ENCODE measurements around the gene TDRD9.

Gene TDRD9

GRCh38 chr14:104080376-104081260, 152.4 kb downstream of the TDRD9 start:
- no peak for TF ChIP-seq CTCF (IDR thresholded peaks at IDR 0.05; ENCODE audit: poor library complexity, severe bottlenecking)
- Histone ChIP-seq H3K27me3 (ENCODE audit: insufficient read depth, poor library complexity, severe bottlenecking) (peaks cover 6% of the 10 kb centered on the region), H3K9me3 (ENCODE audit: severe bottlenecking) (no peaks in the 10 kb centered on the region), H3K36me3 (ENCODE audit: low read depth) (no peaks in the 10 kb centered on the region), H3K27ac (ENCODE audit: poor library complexity, severe bottlenecking) (no peak overlapping the region), H3K4me3 (ENCODE audit: severe bottlenecking) (no peak overlapping the region), H3K4me1 (ENCODE audit: insufficient read depth, poor library complexity, severe bottlenecking) (no peaks in the 10 kb centered on the region)
- ATAC-seq (ENCODE audit: low read depth) (no peak), DNase-seq (ENCODE audit: low spot score) (no peak)

GRCh38 chr14:104081261-104081835, 153.1 kb downstream of the TDRD9 start:
- no peak overlapping the region for H3K4me3 ChIP-seq (ENCODE audit: severe bottlenecking)
- H3K27me3 ChIP-seq (ENCODE audit: insufficient read depth, poor library complexity, severe bottlenecking): peaks cover 14% of the 10 kb centered on the region
- no peaks in the 10 kb centered on the region for H3K9me3 ChIP-seq (ENCODE audit: severe bottlenecking)
- no peak for ATAC-seq (ENCODE audit: low read depth)
- no peak overlapping the region for H3K27ac ChIP-seq (ENCODE audit: poor library complexity, severe bottlenecking)
- H3K4me1 ChIP-seq (ENCODE audit: insufficient read depth, poor library complexity, severe bottlenecking): no peaks in the 10 kb centered on the region
- TF ChIP-seq CTCF (IDR thresholded peaks at IDR 0.05; ENCODE audit: poor library complexity, severe bottlenecking): no peak
- no peak for DNase-seq (ENCODE audit: low spot score)
- no peaks in the 10 kb centered on the region for H3K36me3 ChIP-seq (ENCODE audit: low read depth)

GRCh38 chr14:104081951-104082464, 153.8 kb downstream of the TDRD9 start:
- Histone ChIP-seq H3K27me3 (ENCODE audit: insufficient read depth, poor library complexity, severe bottlenecking) (peaks cover 14% of the 10 kb centered on the region), H3K4me3 (ENCODE audit: severe bottlenecking) (no peak overlapping the region), H3K27ac (ENCODE audit: poor library complexity, severe bottlenecking) (no peak overlapping the region), H3K36me3 (ENCODE audit: low read depth) (no peaks in the 10 kb centered on the region), H3K4me1 (ENCODE audit: insufficient read depth, poor library complexity, severe bottlenecking) (no peaks in the 10 kb centered on the region), H3K9me3 (ENCODE audit: severe bottlenecking) (no peaks in the 10 kb centered on the region)
- TF ChIP-seq CTCF (IDR thresholded peaks at IDR 0.05; ENCODE audit: poor library complexity, severe bottlenecking): no peak
- DNase-seq (ENCODE audit: low spot score) (no peak), ATAC-seq (ENCODE audit: low read depth) (no peak)

GRCh38 chr14:104082807-104083206, 154.6 kb downstream of the TDRD9 start:
- no peak for TF ChIP-seq CTCF (IDR thresholded peaks at IDR 0.05; ENCODE audit: poor library complexity, severe bottlenecking)
- no peak for DNase-seq (ENCODE audit: low spot score)
- peaks cover 14% of the 10 kb centered on the region for H3K27me3 ChIP-seq (ENCODE audit: insufficient read depth, poor library complexity, severe bottlenecking)
- no peaks in the 10 kb centered on the region for H3K9me3 ChIP-seq (ENCODE audit: severe bottlenecking)
- H3K4me1 ChIP-seq (ENCODE audit: insufficient read depth, poor library complexity, severe bottlenecking): no peaks in the 10 kb centered on the region
- no peaks in the 10 kb centered on the region for H3K36me3 ChIP-seq (ENCODE audit: low read depth)
- no peak overlapping the region for H3K4me3 ChIP-seq (ENCODE audit: severe bottlenecking)
- ATAC-seq (ENCODE audit: low read depth): no peak
- H3K27ac ChIP-seq (ENCODE audit: poor library complexity, severe bottlenecking): no peak overlapping the region

Data from RWPE2 (cell line).